K562 (cell line): ENCODE measurements around the gene ORMDL3. TPM values are rescaled to one million over a fixed set of nuclear protein-coding genes. Genes with fewer than 3 reads are reported as not detected.

ENCODE experiments used
- ARHGAP35 ChIP-seq: fragments of 450-650 bp; IDR thresholded peaks from 2 replicates; pipeline ENCODE4 v1.6.1; 2018; ENCODE audit not compliant: partially characterized antibody
- ARID1B ChIP-seq: fragments of 450-650 bp; IDR thresholded peaks from 2 replicates; pipeline ENCODE4 v1.6.1; 2016; ENCODE audit warnings: antibody characterized with exemption, mild to moderate bottlenecking, inconsistent platforms
- BRD4 ChIP-seq: fragments of 200-600 bp; sonication (generic); IDR thresholded peaks from 2 replicates; pipeline ENCODE4 v1.6.1; 2017; ENCODE audit warnings: inconsistent platforms
- CBFA2T2 ChIP-seq: fragments of 450-650 bp; conservative IDR thresholded peaks from 2 replicates; pipeline ENCODE4 v1.6.1; 2017; ENCODE audit warnings: mild to moderate bottlenecking
- CHD1 ChIP-seq: fragments of 200-600 bp; sonication (generic); IDR thresholded peaks from one replicate; pipeline ENCODE4 v1.6.1; 2012; ENCODE audit warnings: mild to moderate bottlenecking, moderate library complexity, low read length, inconsistent platforms
- DDX20 ChIP-seq: fragments of 450-650 bp; IDR thresholded peaks from 2 replicates; pipeline ENCODE4 v1.6.1; 2016; ENCODE audit warnings: missing genetic modification characterization, low read depth, mild to moderate bottlenecking, missing compliant biosample characterization, moderate library complexity
- DNMT1 ChIP-seq: fragments of 450-650 bp; IDR thresholded peaks from 2 replicates; pipeline ENCODE4 v1.6.1; 2016; ENCODE audit warnings: antibody characterized with exemption, mild to moderate bottlenecking
- ELF1 ChIP-seq: fragments of 200-800 bp; sonication (Bioruptor generic); IDR thresholded peaks from 2 replicates; pipeline ENCODE4 v1.6.1; 2016; ENCODE audit warnings: missing genetic modification characterization, missing compliant biosample characterization
- HOXB6 ChIP-seq: fragments of 250-450 bp; sonication (Bioruptor Pico); IDR thresholded peaks from 2 replicates; pipeline ENCODE4 v1.5.1; 2022; ENCODE audit warnings: mild to moderate bottlenecking, borderline replicate concordance
- JUNB ChIP-seq: fragments of 450-650 bp; formaldehyde crosslinking; conservative IDR thresholded peaks from 2 replicates; pipeline ENCODE4 v1.4.0; 2020; ENCODE audit warnings: mild to moderate bottlenecking
- LEF1 ChIP-seq: fragments of 450-650 bp; IDR thresholded peaks from 2 replicates; pipeline ENCODE4 v1.6.1; 2016; ENCODE audit warnings: mild to moderate bottlenecking
- MAZ ChIP-seq, 2 experiments: fragments of 450-650 bp in 1 of 2; sonication (generic) in 1 of 2; formaldehyde crosslinking; IDR thresholded peaks in 1 of 2; conservative IDR thresholded peaks in 1 of 2; 2 replicates each; pipeline versions ENCODE4 v1.4.0 to v1.5.0; 2020; ENCODE audit warnings: mild to moderate bottlenecking in 1 of 2, missing genetic modification reagents in 1 of 2
- POLR2A ChIP-seq: fragments of 450-650 bp; conservative IDR thresholded peaks from 2 replicates; pipeline ENCODE4 v1.6.1; 2016
- POLR2G ChIP-seq: fragments of 200-400 bp; formaldehyde crosslinking; IDR thresholded peaks from 2 replicates; pipeline ENCODE4 v1.6.1; 2017; ENCODE audit warnings: low read depth, mild to moderate bottlenecking, antibody characterized with exemption, low read length, moderate library complexity
- PRMT5 ChIP-seq: sonication (generic); formaldehyde crosslinking; IDR thresholded peaks from 2 replicates; pipeline ENCODE4 v1.5.0; 2020; ENCODE audit warnings: missing genetic modification reagents
- SMC3 ChIP-seq: conservative IDR thresholded peaks from 2 replicates; pipeline ENCODE4 v1.6.1; 2011; ENCODE audit warnings: low read depth, low read length, improper control_type of control experiment; ENCODE audit not compliant: insufficient read depth
- TGIF2 ChIP-seq: sonication (generic); formaldehyde crosslinking; IDR thresholded peaks from 2 replicates; pipeline ENCODE4 v1.8.1; 2022; ENCODE audit warnings: mild to moderate bottlenecking, missing genetic modification reagents, moderate library complexity
- TRIM24 ChIP-seq, 2 experiments: fragments of 450-650 bp; IDR thresholded peaks; 2 replicates each; pipeline ENCODE4 v1.6.1; 2016
- U2AF2 ChIP-seq: fragments of 200-400 bp; formaldehyde crosslinking; optimal IDR thresholded peaks from 2 replicates; pipeline ENCODE3; 2017; ENCODE audit warnings: low read depth, mild to moderate bottlenecking, low read length
- ZNF436 ChIP-seq: fragments of 250-450, 450-650 bp; sonication (Bioruptor Pico); formaldehyde crosslinking; IDR thresholded peaks from 2 replicates; pipeline ENCODE4 v1.7.0; 2020; ENCODE audit warnings: mild to moderate bottlenecking
- ZNF589 ChIP-seq: fragments of 200-800 bp; sonication (Bioruptor generic); IDR thresholded peaks from 2 replicates; pipeline ENCODE4 v1.6.1; 2016; ENCODE audit warnings: low read depth, missing genetic modification characterization, missing compliant biosample characterization
- ZNF644 ChIP-seq: fragments of 200-800 bp; sonication (Bioruptor generic); IDR thresholded peaks from 2 replicates; pipeline ENCODE4 v1.6.1; 2016; ENCODE audit warnings: low read depth, missing genetic modification characterization, missing compliant biosample characterization
- ZNF785 ChIP-seq: fragments of 250-450 bp; sonication (Bioruptor Pico); IDR thresholded peaks from 2 replicates; pipeline ENCODE4 v1.4.0; 2020; ENCODE audit warnings: mild to moderate bottlenecking
- polyA plus RNA-seq, 8 experiments: library from polyadenylated mRNA; depleted of rRNA in 4 of 8; stranded (reverse) in 5 of 8; unstranded in 3 of 8; fragments of >200 nt; fragmentation: Nextera tagmentation in 2 of 8; fragmentation: Illumina TruSeq in 1 of 8; extraction: Ambion mirVana in 2 of 8; extraction: Trizol in 1 of 8; gene quantifications; 2 replicates each; pipeline versions ENCODE4 v1.2.1 to v1.2.3, GENCODE V29; 2011 to 2014; ENCODE audit warnings: inconsistent platforms in 1 of 8, missing spikeins in 1 of 8
- total RNA-seq, 7 experiments: library from RNA; depleted of rRNA in 6 of 7; stranded (reverse); fragments of >200 nt in 6 of 7; fragmentation: Illumina TruSeq in 2 of 7; extraction: Trizol in 2 of 7; gene quantifications; 2 replicates each; pipeline versions ENCODE4 v1.2.1 to v1.2.3, GENCODE V29; 2011 to 2021; ENCODE audit warnings: low replicate concordance in 1 of 7
- TF ChIP-seq, protein P1 (sequence below): fragments of 150-350 bp; conservative IDR thresholded peaks from 2 replicates; pipeline ENCODE4 v1.6.1; 2014; ENCODE audit warnings: low read length
- TF ChIP-seq, protein P2 (sequence below): fragments of 250-450 bp; sonication (Bioruptor Pico); IDR thresholded peaks from 2 replicates; pipeline ENCODE4 v1.5.0; 2021; ENCODE audit warnings: mild to moderate bottlenecking, moderate library complexity

Gene ORMDL3
- total and polyA plus RNA-seq, 9 of the 15 experiments (the other 6 are each of a cell fraction or from before 2014, with no cell fraction given) = 2.7 to 57.4 (median 27.1) TPM

DNA sequence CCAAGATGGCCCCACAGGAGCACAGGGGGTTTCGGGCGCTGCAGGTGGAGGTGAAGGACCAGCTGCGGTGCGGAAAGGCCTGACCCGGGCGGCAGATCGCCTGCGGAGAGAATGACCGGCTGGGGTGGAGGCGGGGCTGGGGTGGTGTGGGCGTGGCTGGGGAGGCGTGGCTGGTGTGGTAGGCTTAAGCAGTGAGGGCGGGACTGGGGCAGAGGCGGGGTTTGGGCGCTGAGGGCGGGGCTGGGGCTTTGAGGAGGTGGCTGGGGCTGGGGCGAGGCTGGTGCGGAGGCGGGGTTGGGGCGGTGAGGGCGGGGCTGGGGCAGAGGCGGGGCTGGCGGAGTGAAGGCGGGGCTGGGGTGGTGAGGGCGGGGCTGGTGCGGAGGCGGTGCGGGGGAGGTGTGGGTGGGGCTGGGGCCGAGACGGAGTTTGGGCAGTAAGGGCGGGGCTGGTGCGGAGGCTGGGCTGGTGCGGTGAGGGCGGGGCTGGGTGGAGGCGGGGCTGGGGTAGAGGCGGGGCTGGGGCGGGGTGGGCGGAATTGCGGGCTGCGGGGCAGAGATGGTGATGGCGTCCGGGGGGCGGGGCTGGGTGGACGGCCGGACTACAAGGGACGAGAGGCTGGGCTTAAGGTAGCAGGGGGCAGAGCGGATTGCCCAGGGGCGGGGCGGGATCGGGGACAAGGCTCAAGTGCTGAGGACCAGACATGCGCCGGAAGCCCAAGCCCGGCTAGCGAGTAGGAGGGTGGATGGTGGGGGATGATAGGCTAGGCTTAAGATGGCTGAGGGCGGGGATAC, 25.5 kb upstream of the ORMDL3 start (continued):
- TF ChIP-seq, protein P1, sequence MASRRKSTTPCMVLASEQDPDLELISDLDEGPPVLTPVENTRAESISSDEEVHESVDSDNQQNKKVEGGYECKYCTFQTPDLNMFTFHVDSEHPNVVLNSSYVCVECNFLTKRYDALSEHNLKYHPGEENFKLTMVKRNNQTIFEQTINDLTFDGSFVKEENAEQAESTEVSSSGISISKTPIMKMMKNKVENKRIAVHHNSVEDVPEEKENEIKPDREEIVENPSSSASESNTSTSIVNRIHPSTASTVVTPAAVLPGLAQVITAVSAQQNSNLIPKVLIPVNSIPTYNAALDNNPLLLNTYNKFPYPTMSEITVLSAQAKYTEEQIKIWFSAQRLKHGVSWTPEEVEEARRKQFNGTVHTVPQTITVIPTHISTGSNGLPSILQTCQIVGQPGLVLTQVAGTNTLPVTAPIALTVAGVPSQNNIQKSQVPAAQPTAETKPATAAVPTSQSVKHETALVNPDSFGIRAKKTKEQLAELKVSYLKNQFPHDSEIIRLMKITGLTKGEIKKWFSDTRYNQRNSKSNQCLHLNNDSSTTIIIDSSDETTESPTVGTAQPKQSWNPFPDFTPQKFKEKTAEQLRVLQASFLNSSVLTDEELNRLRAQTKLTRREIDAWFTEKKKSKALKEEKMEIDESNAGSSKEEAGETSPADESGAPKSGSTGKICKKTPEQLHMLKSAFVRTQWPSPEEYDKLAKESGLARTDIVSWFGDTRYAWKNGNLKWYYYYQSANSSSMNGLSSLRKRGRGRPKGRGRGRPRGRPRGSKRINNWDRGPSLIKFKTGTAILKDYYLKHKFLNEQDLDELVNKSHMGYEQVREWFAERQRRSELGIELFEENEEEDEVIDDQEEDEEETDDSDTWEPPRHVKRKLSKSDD = no peak
- TF ChIP-seq U2AF2 (no peak), DDX20 (tag) (no peak), PRMT5 (no peak), ARHGAP35 (no peak), TRIM24 (IDR thresholded peaks at IDR 0.05) (no peak), ELF1 (tag) (no peak), MAZ (CRISPR knock-in tag; conservative IDR thresholded peaks at IDR 0.05 in 1 of 2, IDR thresholded peaks at IDR 0.05 in 1 of 2) (0 out of 4 replicates have a peak, but pooled peaks of 1 of the 2 experiments have one; percentile 28), SMC3 (0 out of 2 replicates have a peak, but pooled peaks have one; percentile 6), CBFA2T2 (no peak), POLR2G (peak; percentile 67), CHD1 (no peak), BRD4 (no peak), ZNF589 (CRISPR knock-in tag) (no peak), POLR2A (no peak; the same call in none of the 2 replicates), JUNB (CRISPR knock-in tag) (no peak), DNMT1 (no peak), LEF1 (no peak), ARID1B (no peak; the same call in 1 of the 2 replicates), ZNF644 (no peak), ZNF785 (CRISPR knock-in tag) (no peak), ZNF436 (no peak), HOXB6 (CRISPR knock-in tag) (no peak), TGIF2 (CRISPR knock-in tag) (no peak)
- TF ChIP-seq, protein P2, sequence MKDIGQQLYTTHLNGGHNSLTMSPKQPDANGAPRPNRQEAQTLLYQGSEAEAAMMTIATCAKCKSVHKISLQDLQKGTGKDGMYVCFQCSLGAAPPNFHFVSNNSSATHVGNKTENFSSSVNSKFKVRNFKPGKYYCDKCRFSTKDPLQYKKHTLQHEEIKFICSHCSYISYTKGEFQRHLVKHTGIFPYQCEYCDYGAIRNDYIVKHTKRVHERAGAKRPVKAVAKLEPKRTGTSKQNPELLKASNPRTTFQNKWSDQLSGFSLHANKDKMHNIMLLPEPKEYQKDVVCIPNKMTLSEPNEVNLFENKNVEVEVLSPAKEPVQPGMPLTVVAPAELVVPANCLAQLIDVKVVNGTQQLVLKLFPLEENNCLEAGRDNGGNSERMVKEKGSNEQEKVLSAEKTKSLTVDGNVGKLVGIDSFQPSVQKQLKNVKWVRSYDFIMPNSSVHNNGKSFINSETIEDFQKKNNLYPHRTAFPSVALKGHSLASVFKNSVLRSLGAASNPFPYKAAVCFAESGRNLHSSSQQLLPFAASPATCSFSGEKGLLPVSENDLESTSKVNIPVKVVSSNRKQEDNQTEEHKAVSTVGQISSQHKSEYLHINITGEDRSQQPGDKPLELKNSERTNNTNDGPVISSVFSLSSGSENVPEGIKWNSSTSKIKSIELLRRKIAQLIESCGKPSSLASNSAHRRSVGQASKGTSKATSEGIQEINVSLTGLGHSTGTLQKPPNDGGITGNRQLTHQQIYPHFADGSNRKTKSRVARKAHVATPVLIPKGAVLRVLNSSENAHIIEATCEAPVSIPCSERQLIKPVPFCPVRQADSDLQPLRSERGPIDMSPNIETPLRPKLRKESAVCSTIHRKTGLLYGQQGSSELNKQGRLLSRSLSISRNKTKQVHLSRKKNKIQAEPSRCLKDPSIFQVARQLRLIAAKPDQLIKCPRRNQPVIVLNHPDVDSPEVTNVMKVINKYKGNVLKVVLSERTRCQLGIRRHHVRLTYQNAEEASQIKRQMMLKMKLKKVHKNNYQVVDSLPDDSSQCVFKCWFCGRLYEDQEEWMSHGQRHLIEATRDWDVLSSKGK (CRISPR knock-in tag) = no peak
